HepG2 (cell line): ENCODE data around the gene GRK5. TPM values are rescaled to one million over a fixed set of nuclear protein-coding genes. Genes with fewer than 3 reads are reported as not detected.

Experiments used
- AHR ChIP-seq: IDR thresholded peaks from 2 replicates; pipeline ENCODE4 v1.6.1; 2018; ENCODE audit warnings: missing genetic modification reagents, missing compliant biosample characterization
- ELF3 ChIP-seq: IDR thresholded peaks from 2 replicates; pipeline ENCODE4 v1.6.1; 2016; ENCODE audit warnings: missing genetic modification reagents, missing compliant biosample characterization
- polyA plus RNA-seq, 8 experiments: library from polyadenylated mRNA; depleted of rRNA in 3 of 8; stranded (reverse) in 7 of 8; unstranded in 1 of 8; fragments of >200 nt; fragmentation: Illumina TruSeq in 4 of 8; extraction: Trizol in 4 of 8; gene quantifications; 2 replicates each; pipeline versions ENCODE4 v1.2.1 to v1.2.3, GENCODE V29; 2011 to 2016; ENCODE audit warnings: low read depth in 4 of 8, missing spikeins in 1 of 8, mixed read lengths in 1 of 8; ENCODE audit not compliant: insufficient read depth in 1 of 8
- total RNA-seq, 5 experiments: library from RNA; depleted of rRNA; stranded (reverse); fragments of >200 nt; fragmentation: Illumina TruSeq; extraction: Trizol; gene quantifications; 2 replicates each; pipeline ENCODE4 v1.2.3, GENCODE V29; 2016; ENCODE audit warnings: low read depth in 1 of 5
- TF ChIP-seq, protein P1 (sequence below), 2 experiments: fragments of 450-650 bp in 1 of 2; sonication (generic) in 1 of 2; formaldehyde crosslinking in 1 of 2; IDR thresholded peaks; 2 replicates each; pipeline versions ENCODE4 v1.6.1 to v1.8.0; 2016 to 2022; ENCODE audit warnings: antibody characterized with exemption in 1 of 2, mild to moderate bottlenecking in 1 of 2, missing genetic modification reagents in 1 of 2

The GRK5 gene
- total and polyA plus RNA-seq, 2 of the 13 experiments (the other 11 are each of a cell fraction or from before 2014, with no cell fraction given) = 10.4 to 12.6 TPM

GRCh38 chr10:119326167-119326566 lies 118.8 kb downstream of the GRK5 start (continued):
- TF ChIP-seq, protein P1, sequence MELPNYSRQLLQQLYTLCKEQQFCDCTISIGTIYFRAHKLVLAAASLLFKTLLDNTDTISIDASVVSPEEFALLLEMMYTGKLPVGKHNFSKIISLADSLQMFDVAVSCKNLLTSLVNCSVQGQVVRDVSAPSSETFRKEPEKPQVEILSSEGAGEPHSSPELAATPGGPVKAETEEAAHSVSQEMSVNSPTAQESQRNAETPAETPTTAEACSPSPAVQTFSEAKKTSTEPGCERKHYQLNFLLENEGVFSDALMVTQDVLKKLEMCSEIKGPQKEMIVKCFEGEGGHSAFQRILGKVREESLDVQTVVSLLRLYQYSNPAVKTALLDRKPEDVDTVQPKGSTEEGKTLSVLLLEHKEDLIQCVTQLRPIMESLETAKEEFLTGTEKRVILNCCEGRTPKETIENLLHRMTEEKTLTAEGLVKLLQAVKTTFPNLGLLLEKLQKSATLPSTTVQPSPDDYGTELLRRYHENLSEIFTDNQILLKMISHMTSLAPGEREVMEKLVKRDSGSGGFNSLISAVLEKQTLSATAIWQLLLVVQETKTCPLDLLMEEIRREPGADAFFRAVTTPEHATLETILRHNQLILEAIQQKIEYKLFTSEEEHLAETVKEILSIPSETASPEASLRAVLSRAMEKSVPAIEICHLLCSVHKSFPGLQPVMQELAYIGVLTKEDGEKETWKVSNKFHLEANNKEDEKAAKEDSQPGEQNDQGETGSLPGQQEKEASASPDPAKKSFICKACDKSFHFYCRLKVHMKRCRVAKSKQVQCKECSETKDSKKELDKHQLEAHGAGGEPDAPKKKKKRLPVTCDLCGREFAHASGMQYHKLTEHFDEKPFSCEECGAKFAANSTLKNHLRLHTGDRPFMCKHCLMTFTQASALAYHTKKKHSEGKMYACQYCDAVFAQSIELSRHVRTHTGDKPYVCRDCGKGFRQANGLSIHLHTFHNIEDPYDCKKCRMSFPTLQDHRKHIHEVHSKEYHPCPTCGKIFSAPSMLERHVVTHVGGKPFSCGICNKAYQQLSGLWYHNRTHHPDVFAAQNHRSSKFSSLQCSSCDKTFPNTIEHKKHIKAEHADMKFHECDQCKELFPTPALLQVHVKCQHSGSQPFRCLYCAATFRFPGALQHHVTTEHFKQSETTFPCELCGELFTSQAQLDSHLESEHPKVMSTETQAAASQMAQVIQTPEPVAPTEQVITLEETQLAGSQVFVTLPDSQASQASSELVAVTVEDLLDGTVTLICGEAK (IDR thresholded peaks at IDR 0.05) = no peak
- TF ChIP-seq, protein P1 (CRISPR knock-in tag; IDR thresholded peaks at IDR 0.05) = no peak
- no peak for TF ChIP-seq AHR (CRISPR knock-in tag)
- no peak for TF ChIP-seq ELF3 (CRISPR knock-in tag)
- TF ChIP-seq, all 625 proteins: peak for 0
